GM21619 (cell line): ENCODE results near the gene ZMIZ1.

ENCODE experiments used
- ATAC-seq: cut with Tn5 transposase; IDR thresholded peaks from one replicate; pipeline ENCODE4 v1.9.1; 2021; ENCODE audit not compliant: unreplicated experiment

ZMIZ1 gene

GRCh38 chr10:79184657-79185056, 115.9 kb downstream of the ZMIZ1 start:
- no peak for ATAC-seq

GRCh38 chr10:79185067-79185774, 116.5 kb downstream of the ZMIZ1 start:
- no peak for ATAC-seq

- no peak for ATAC-seq
Measured at GRCh38 chr10:79185796-79186374, 117.1 kb downstream of the ZMIZ1 start.

GRCh38 chr10:79186486-79187120, 117.8 kb downstream of the ZMIZ1 start:
- ATAC-seq = no peak

- no peak for ATAC-seq
Measured at GRCh38 chr10:79187121-79187940, 118.6 kb downstream of the ZMIZ1 start.

GRCh38 chr10:79188154-79188965, 119.6 kb downstream of the ZMIZ1 start:
- no peak for ATAC-seq

- no peak for ATAC-seq
Measured at GRCh38 chr10:79189181-79189580, 120.4 kb downstream of the ZMIZ1 start.

GRCh38 chr10:79189853-79190435, 121.2 kb downstream of the ZMIZ1 start:
- ATAC-seq = no peak

- ATAC-seq = no peak
Measured at GRCh38 chr10:79190740-79191261, 122.0 kb downstream of the ZMIZ1 start.

- ATAC-seq = no peak
Measured at GRCh38 chr10:79191951-79192676, 123.3 kb downstream of the ZMIZ1 start.

GRCh38 chr10:79192677-79193003, 123.9 kb downstream of the ZMIZ1 start:
- no peak for ATAC-seq

GRCh38 chr10:79193694-79194382, 125.1 kb downstream of the ZMIZ1 start:
- no peak for ATAC-seq

GRCh38 chr10:79195091-79195923, 126.5 kb downstream of the ZMIZ1 start:
- ATAC-seq = peak; percentile 73

- ATAC-seq = no peak
Measured at GRCh38 chr10:79196470-79197461, 128.0 kb downstream of the ZMIZ1 start.

GRCh38 chr10:79197558-79197957, 128.8 kb downstream of the ZMIZ1 start:
- ATAC-seq = no peak

- no peak for ATAC-seq
Measured at GRCh38 chr10:79200346-79200745, 131.6 kb downstream of the ZMIZ1 start.

- no peak for ATAC-seq
Measured at GRCh38 chr10:79201706-79202105, 132.9 kb downstream of the ZMIZ1 start.
